ENCODE results near the gene NOL4L.

Gene NOL4L

DNA sequence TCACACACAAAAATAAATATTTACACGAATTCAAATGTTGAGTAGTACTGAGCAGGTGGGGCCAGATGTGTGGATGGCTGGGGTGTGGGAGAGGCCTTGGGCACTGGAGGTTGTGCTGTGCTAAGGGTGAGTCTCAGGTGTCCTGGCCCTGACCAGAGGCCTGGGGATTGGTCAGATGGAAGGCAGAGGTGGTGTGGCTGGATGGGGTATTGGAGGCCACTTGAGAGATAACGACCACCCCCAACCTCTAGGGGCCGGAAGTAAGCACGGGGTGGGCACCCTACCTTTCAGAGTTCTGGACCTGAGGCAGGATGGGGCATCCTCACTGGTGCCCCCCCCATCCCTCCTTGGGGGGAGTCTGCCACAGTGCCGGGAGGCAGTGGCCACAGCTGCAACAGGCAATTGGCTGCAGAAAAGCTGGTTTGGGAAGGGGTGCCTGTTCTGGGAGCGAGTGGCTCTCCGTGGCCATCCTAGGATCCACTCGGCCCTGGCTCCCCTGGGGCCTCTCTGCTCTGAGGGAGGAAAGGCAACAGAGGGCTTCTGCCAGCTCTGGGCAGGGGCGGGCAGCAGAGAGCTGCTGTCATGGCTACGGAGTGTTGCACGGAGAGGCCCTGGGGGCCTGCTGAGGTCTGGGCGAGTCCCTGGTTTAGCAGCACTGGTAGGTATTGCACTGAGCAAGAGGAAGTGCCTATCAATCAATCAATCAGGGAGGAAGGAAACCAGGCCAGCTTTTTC is 139.4 kb downstream of the NOL4L start:
- Histone ChIP-seq H3K36me3 (ENCODE audit: low read length) (no peaks in the 10 kb centered on the region), H2AFZ (ENCODE audit: low read depth, low read length, severe bottlenecking) (no peak overlapping the region), H3K4me2 (ENCODE audit: low read depth, low read length, poor library complexity, severe bottlenecking) (no peak overlapping the region), H3K4me3 (ENCODE audit: insufficient read depth, low read length, poor library complexity, severe bottlenecking) (no peak overlapping the region), H4K20me1 (ENCODE audit: low read depth, low read length) (no peaks in the 10 kb centered on the region), H3K9me2 (replicated peaks; ENCODE audit: insufficient read depth, low read length) (no peaks in the 10 kb centered on the region), H3K9ac (ENCODE audit: low read length) (no peak overlapping the region), H3K9me3 (ENCODE audit: insufficient read depth, low read length) (no peaks in the 10 kb centered on the region), H3K27ac (ENCODE audit: low read depth, low read length) (no peak overlapping the region), H3K79me2 (ENCODE audit: insufficient read depth, low read length) (no peaks in the 10 kb centered on the region), H3F3A (ENCODE audit: insufficient read depth) (no peaks in the 10 kb centered on the region), H3K27me3 (ENCODE audit: low read length) (no peaks in the 10 kb centered on the region)
- TF ChIP-seq, protein P1, sequence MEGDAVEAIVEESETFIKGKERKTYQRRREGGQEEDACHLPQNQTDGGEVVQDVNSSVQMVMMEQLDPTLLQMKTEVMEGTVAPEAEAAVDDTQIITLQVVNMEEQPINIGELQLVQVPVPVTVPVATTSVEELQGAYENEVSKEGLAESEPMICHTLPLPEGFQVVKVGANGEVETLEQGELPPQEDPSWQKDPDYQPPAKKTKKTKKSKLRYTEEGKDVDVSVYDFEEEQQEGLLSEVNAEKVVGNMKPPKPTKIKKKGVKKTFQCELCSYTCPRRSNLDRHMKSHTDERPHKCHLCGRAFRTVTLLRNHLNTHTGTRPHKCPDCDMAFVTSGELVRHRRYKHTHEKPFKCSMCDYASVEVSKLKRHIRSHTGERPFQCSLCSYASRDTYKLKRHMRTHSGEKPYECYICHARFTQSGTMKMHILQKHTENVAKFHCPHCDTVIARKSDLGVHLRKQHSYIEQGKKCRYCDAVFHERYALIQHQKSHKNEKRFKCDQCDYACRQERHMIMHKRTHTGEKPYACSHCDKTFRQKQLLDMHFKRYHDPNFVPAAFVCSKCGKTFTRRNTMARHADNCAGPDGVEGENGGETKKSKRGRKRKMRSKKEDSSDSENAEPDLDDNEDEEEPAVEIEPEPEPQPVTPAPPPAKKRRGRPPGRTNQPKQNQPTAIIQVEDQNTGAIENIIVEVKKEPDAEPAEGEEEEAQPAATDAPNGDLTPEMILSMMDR (IDR thresholded peaks at IDR 0.05; ENCODE audit: insufficient read depth, low read length, poor library complexity, severe bottlenecking) = no peak
- no peak for TF ChIP-seq EZH2phosphoT487 (conservative IDR thresholded peaks at IDR 0.05; ENCODE audit: low read length)

DNA sequence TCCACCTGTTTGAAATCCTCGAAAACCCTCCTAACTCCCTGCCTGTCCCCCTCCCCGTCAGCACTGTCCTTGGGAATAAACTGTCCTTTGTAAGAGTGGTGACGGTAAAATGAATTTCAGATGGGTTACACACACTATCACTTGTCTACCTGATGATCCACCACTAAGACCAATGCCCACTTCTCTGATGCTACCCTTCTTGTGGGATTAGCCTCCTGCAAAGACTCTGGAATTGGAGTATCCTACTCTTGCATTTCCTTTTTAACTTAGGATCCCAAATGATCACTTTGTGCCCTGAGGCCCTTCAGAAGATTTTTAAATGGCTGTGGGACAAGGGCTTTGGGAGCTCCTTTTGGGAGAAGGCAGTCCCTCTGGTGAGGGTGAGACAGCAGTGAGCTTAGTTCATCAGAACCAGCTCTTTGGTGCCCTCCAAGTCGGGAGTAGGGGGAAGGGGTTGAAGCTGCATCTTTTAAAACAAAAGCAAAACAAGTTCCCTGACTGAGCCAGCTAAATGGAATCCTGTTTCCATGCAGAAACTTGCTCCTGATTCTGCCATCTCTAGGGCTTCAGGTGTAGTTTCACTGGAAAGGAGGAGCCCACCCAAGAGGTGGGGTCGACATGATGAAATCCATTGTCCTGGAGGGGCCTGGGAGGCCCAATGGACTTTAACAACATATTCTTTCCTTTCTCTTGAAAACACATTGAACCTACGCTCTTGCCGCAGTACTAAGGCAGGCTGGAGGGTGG is 140.5 kb downstream of the NOL4L start:
- no peaks in the 10 kb centered on the region for H3K27me3 ChIP-seq (ENCODE audit: low read length)
- H3K36me3 ChIP-seq (ENCODE audit: low read length) = no peaks in the 10 kb centered on the region
- no peaks in the 10 kb centered on the region for H3K79me2 ChIP-seq (ENCODE audit: insufficient read depth, low read length)
- no peak overlapping the region for H3K4me2 ChIP-seq (ENCODE audit: low read depth, low read length, poor library complexity, severe bottlenecking)
- no peak for TF ChIP-seq EZH2phosphoT487 (conservative IDR thresholded peaks at IDR 0.05; ENCODE audit: low read length)
- TF ChIP-seq, protein P1 (IDR thresholded peaks at IDR 0.05; ENCODE audit: insufficient read depth, low read length, poor library complexity, severe bottlenecking) = no peak
- H4K20me1 ChIP-seq (ENCODE audit: low read depth, low read length) = no peaks in the 10 kb centered on the region
- H3F3A ChIP-seq (ENCODE audit: insufficient read depth) = no peaks in the 10 kb centered on the region
- no peak overlapping the region for H3K4me3 ChIP-seq (ENCODE audit: insufficient read depth, low read length, poor library complexity, severe bottlenecking)
- no peaks in the 10 kb centered on the region for H3K9me2 ChIP-seq (replicated peaks; ENCODE audit: insufficient read depth, low read length)
- H3K9me3 ChIP-seq (ENCODE audit: insufficient read depth, low read length) = no peaks in the 10 kb centered on the region
- H2AFZ ChIP-seq (ENCODE audit: low read depth, low read length, severe bottlenecking) = no peak overlapping the region
- H3K9ac ChIP-seq (ENCODE audit: low read length) = no peak overlapping the region
- H3K27ac ChIP-seq (ENCODE audit: low read depth, low read length) = no peak overlapping the region

DNA sequence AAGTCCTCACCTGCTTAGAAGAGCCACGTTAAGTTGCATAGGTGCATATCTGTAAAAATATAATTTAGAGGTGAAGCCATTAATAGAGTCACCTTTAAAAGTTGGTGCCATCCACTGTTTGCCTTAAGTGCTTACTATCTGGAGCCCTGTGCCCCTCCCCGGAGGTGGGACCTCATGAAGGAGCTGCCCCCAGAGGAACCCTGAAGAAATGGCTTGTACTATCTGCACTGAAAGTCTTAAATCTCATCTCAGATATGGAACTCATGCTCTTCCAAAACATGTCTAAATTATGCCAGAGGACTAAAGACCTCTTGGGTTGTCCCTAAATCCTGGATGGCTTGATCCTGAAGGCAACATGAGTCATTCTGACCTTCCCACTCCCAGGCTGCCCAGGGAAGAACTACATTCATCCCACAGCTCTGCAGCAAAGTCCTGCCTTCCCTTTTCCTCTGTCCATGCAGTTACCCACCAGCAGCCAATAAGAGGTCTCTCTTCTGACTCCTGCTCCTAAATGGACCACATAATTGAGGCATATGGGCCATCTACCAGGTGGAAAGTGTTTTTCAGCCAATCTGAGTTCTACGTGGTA is 141.7 kb downstream of the NOL4L start:
- no peak overlapping the region for H3K4me3 ChIP-seq (ENCODE audit: insufficient read depth, low read length, poor library complexity, severe bottlenecking)
- H3K79me2 ChIP-seq (ENCODE audit: insufficient read depth, low read length) = no peaks in the 10 kb centered on the region
- H3K9me2 ChIP-seq (replicated peaks; ENCODE audit: insufficient read depth, low read length) = no peaks in the 10 kb centered on the region
- H3K27me3 ChIP-seq (ENCODE audit: low read length) = no peaks in the 10 kb centered on the region
- no peaks in the 10 kb centered on the region for H4K20me1 ChIP-seq (ENCODE audit: low read depth, low read length)
- TF ChIP-seq EZH2phosphoT487 (conservative IDR thresholded peaks at IDR 0.05; ENCODE audit: low read length) = no peak
- TF ChIP-seq, protein P1 (IDR thresholded peaks at IDR 0.05; ENCODE audit: insufficient read depth, low read length, poor library complexity, severe bottlenecking) = no peak
- H3K27ac ChIP-seq (ENCODE audit: low read depth, low read length) = 0 out of 2 replicates have a peak overlapping the region, but pooled peaks have one; percentile 3
- H2AFZ ChIP-seq (ENCODE audit: low read depth, low read length, severe bottlenecking) = no peak overlapping the region
- no peaks in the 10 kb centered on the region for H3K9me3 ChIP-seq (ENCODE audit: insufficient read depth, low read length)
- no peak overlapping the region for H3K9ac ChIP-seq (ENCODE audit: low read length)
- no peaks in the 10 kb centered on the region for H3K36me3 ChIP-seq (ENCODE audit: low read length)
- H3K4me2 ChIP-seq (ENCODE audit: low read depth, low read length, poor library complexity, severe bottlenecking) = no peak overlapping the region
- no peaks in the 10 kb centered on the region for H3F3A ChIP-seq (ENCODE audit: insufficient read depth)
